ENCODE results near the gene CELF2.

Gene CELF2

GRCh38 chr10:11058965-11059364 lies 41.3 kb downstream of the CELF2 start:
- peak in 1 of 2 donors; percentile 6 for DNase-seq

DNA sequence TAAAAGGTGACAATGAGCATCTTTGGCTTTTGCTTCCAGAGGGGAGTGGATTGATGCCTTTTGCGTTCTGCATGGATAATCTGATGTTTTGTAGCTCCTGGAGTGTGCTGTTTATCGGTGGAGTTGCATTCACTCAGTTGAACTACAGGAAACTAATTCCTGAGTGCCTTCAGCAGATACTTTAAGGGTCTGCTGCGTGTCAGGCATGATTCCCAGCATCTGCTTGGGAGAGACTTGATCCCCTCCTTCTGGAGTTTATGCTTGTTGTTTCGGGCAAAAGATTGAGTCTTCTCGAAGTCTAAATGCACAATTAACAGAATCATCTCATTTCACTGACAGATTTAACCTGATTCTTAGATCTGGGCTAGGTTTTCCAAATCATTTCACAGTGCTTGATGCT lies 46.2 kb downstream of the CELF2 start:
- DNase-seq: no peak

- DNase-seq: no peak
Observed at GRCh38 chr10:11064832-11065231, 47.2 kb downstream of the CELF2 start.

- DNase-seq: no peak
Observed at GRCh38 chr10:11065567-11065966, 47.9 kb downstream of the CELF2 start.

DNA sequence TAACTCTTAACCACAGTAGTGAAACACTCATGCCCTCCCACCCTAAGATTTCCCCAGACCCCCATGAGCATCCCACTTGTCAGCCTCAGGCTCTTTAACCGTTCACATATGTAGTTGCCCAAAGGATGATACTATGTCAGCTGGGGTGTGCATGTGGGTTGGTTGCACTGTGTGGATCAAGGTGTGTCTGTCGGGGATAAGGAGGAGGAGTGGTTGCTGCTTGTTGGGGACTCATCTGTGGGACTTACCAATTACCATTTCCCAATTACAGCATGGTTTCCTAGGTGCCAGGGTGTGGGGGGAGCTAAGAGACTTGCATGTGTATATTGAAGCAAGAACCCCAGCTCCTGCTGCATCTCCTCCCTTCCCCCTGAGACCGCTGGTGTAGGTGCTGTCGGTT lies 48.8 kb downstream of the CELF2 start:
- no peak for DNase-seq

- no peak for DNase-seq
Observed at GRCh38 chr10:11068861-11069633, 51.4 kb downstream of the CELF2 start.

DNA sequence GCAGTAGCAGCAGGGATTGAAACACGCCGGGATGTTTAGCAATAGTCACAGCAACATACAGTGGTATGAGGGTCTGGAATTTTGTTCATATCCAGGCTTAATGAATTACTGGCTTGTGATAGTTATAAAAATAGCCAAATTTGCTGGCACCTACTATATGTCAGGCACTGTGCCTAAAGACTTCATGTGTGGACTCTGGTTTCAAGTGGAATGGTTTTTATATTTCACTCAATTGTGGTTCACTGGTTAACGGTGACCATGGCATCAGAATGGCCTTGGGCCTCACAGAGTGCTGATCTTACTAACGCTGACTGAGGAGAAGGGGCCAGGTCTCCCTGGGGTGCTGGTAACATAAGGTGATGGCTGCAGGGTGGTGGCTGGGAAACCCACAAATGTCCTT lies 55.7 kb downstream of the CELF2 start:
- no peak for DNase-seq

DNA sequence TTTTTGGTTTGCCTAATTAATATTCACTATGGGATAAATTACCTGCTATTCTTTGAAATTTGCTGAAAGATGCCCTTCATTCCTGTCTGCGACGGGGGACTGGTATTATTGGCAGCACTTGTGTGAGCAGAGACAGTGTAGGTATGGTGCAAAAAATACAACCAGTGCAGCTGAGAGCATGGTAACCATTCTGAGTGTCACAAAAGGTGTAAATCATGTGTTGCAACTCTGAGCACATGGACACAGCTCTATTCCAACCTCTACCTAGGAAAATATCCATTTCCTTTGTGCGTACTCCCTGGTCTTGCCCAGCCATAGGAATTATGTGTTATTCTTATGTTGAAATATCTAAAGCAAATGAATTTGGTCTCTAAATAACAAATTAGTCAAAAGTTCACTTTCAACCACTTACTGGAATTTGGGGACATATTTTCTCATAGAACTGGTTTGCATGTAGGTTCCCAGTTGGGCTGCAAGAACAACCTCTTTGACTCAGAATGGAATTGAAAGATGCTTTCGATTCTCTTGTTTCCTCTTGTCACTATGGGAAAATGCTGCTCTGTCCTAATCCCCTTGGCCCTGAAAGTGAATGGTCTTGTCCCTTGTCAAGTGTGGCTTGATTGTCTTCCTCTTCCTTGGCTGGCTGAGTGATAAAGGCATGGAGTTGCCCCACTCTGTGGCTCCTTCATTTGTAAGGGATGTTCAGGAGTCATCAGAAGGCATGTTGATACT lies 57.0 kb downstream of the CELF2 start:
- DNase-seq: no peak

- DNase-seq: no peak
Observed at GRCh38 chr10:11076221-11076620, 58.5 kb downstream of the CELF2 start.

DNA sequence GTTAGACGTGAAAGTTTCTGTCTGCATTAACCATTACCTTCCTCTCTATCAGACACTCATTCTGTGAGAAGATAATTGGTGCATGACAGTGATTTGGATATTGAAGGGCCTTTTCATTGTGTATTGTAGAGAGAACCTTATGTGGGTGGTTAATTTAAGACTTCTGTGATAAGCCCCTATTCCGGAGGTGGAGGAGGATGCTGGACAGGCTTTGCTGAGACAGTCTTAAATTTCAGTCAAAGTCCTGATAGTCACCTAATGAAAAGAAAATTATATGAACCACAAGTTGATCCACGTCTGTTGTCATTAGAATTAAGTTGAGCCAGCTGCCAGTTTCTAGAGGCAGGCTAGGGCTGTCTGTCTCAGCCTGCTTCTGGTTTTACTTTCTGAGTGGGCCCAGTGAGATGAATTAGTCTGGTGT lies 62.9 kb downstream of the CELF2 start:
- DNase-seq: no peak

DNA sequence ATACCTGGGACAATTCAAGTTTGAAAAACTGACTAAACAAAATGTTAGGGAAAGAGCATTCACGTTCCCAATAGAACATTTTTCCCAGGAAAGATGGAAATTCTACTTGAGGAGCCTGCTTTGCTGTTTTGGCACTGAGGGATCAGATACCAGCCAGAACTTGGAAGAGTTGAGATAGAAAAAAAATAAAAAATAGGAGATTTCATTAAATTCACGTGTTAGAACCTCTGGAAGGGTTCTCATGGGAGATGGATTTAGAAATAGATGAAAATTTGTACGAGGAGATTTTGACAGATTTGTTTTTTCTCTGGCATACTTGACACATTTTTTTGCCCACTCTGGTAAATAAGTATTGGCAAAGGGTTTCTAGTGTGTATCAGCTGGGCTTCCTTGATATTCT lies 63.7 kb downstream of the CELF2 start:
- DNase-seq: no peak

- no peak for DNase-seq
Observed at GRCh38 chr10:11082526-11082925, 64.9 kb downstream of the CELF2 start.

DNA sequence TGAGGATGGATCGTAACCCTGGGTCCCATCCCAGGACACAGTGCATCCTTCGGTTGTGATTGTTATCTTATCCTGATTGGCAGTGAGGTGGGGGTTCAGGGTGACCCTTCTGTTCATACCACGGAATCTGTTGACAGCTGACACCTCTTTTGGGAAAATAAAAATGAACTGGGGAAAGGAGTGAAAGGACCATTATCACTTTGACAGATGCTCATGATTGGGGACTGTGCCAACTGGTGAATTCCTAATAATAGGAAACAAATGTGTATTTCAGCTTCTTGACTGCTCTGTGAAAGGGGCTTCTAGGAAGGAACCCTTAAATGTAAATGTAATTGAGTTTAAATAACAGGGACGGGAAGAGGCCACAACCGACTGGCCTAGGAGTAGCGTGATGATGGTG lies 65.4 kb downstream of the CELF2 start:
- DNase-seq: no peak

- no peak for DNase-seq
Observed at GRCh38 chr10:11085545-11085944, 67.9 kb downstream of the CELF2 start.

- no peak for DNase-seq
Observed at GRCh38 chr10:11086177-11086840, 68.6 kb downstream of the CELF2 start.

GRCh38 chr10:11087372-11087771 lies 69.7 kb downstream of the CELF2 start:
- no peak for DNase-seq

GRCh38 chr10:11088709-11089108 lies 71.0 kb downstream of the CELF2 start:
- no peak for DNase-seq

- DNase-seq: no peak
Observed at GRCh38 chr10:11089272-11089671, 71.6 kb downstream of the CELF2 start.

GRCh38 chr10:11091517-11092102 lies 73.9 kb downstream of the CELF2 start:
- no peak for DNase-seq

DNA sequence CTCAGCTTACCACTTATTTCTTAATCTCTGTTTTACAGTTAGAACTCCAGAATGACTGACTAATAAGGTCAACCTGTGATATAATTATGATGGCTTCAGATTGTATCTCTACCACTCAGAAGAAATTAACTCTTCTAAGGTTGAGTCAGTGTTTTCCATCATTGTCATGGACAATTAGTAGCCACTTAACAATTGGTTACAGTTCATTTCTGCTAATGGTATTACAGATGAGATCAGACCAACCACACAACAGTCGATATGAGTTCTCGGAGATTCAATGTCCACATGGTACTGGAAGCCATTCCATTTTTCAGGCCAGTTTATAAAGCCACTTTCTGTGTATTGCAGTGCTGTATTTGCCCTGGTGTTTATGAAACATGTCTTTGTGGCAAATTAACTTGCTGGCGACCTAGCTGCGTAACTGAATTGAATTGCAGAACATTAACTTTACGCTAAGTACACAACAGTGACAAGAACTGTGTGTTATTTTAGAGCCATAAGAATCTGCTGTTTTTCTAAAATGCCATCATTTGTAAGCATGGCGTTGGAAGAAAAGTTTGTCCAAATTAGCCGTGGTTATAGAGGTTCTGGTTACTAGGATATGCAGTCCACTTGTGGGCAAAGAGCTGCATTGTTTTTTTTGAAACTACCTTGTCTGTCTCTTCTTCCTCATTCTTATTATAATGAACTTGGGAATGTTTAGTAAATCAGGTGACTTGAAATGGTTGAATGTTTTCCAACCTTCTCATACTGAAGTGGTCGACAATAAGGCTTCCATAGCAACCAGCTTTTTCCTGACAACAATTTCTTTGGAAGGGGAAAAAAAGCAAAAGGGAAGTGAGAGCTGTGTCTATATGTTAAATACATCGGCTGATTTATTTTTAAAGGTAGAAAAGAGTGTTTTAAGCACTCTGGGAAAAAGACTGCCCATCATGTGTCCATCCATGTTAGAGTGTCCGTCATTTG lies 76.4 kb downstream of the CELF2 start:
- no peak for DNase-seq

DNA sequence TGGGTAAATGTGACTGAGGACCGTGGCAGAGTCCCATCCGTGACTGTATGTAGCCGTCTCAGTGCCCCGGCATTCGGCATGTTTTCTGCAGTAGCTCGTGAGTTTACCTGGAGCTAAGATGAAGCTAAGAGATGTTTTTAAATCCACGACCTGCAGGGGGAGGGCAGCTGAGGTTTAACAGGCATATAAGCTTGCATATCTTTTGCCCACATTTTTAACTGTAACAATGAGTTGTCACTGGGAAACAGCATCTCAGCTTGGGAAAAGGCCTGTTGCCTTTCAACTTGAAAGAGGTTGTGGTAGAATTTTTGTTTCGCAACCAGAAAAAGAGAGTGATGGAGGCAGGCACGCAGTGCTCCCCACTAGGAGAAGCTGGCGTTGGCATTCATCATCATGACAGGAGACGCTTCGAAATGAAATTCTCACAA lies 77.7 kb downstream of the CELF2 start:
- DNase-seq: no peak

DNA sequence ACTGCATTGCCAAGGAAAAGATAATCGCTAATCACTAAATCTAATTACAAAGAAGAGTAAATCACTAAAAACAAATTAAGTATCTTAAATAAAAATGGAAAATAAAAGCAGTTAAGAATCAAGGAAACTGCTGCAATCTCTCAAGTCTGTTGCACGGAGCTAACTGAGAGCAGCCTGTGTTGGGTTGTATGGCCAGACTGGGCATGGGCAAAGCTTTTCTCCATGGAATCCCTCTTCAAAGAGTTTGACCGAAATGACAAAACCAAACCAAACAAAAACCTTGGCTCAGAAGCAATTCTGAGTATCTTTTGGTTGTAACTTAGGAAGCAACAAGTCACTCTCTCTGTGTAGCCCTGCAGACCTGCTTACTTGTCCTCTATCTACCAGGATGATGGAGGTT lies 78.8 kb downstream of the CELF2 start:
- DNase-seq: no peak

Data from inflammatory macrophage (primary cell).